GM21526 (cell line): ENCODE data around the gene AP1S1.

ENCODE experiments used
- ATAC-seq: cut with Tn5 transposase; IDR thresholded peaks from one replicate; pipeline ENCODE4 v1.9.1; 2021; ENCODE audit warnings: moderate library complexity; ENCODE audit not compliant: unreplicated experiment, low FRiP score

The AP1S1 gene

DNA sequence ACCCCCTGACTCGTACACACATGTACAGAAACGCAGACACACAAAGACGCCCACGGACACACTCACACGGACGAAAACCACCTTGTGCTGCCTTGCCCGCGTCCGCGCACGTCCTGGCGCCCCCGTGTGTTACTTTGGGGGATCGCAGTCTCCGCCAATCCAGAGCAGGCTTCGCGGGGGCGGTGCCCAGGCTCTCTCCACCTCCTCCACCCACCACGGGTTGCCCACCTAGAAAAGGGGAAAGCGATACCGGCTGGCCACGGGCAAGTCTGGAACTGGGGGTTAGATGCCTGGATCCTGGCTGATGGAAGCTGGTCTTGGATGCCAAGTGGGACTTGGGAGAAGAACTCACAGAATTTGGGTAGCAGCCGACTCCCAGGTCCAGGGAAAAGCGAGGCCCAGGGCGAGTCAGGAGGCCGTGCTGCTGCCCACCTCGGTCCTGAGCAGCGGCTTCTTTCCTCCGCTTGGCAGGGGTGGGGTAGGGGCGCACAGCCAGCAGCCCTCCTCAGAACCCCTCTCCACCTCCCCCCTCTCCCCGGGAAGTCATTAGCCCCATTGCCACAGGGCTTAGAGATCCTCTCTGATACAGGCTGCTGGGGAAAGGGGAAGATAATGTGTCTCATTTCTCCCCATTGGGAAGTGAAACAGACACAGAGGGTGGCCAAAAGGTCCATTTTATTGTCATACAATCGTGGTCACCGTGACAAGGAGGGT, 15.7 kb downstream of the AP1S1 start:
- ATAC-seq: no peak

GRCh38 chr7:101170617-101171441, 16.6 kb downstream of the AP1S1 start:
- no peak for ATAC-seq

- no peak for ATAC-seq
These were observed 17.2 kb downstream of the AP1S1 start for GRCh38 chr7:101171442-101171837.

GRCh38 chr7:101172005-101172853, 18.0 kb downstream of the AP1S1 start:
- ATAC-seq: no peak

DNA sequence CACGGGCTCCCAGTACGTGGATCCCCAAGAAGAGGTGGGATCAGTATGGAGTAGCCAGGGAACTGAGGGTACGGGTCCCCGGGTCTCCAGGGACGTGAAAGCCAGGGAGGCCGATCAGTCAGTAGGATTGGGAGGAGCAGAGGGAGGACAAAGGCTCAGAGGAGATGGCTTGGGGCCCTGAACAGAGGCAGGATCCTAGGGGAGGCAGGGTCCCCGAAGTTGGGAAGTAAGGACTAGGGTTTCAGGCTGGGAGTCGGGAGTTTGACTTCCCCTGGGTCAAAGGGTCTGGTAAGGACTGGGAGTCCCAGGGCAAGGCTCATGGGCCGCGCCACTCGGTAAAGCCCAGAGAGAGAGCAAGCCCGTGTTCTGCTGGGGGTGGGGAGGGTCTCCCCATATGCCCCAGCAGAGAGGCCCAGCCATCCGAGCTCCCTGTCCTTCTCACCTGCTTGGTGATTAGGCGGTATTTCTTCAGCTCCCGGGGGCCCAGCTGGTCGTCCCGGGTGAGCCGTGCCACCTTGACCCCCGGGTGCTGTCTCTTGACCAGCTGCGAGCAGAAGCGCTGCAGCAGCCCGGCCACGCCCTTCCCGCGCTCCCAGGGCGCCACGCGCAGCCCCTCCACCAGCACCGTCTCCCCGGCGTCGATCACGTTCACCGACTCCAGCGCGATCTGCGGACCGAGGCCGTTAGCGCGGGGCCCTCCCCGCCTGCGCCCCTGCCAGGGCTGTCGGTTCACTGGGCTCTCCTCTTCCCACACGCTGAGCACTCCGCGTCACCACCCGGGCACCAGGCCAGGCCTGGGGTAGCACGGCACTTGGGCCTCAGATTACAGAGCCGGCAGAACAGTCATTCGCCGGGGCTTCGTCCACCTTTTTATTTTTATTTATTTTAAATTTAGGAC, 18.8 kb downstream of the AP1S1 start:
- no peak for ATAC-seq

DNA sequence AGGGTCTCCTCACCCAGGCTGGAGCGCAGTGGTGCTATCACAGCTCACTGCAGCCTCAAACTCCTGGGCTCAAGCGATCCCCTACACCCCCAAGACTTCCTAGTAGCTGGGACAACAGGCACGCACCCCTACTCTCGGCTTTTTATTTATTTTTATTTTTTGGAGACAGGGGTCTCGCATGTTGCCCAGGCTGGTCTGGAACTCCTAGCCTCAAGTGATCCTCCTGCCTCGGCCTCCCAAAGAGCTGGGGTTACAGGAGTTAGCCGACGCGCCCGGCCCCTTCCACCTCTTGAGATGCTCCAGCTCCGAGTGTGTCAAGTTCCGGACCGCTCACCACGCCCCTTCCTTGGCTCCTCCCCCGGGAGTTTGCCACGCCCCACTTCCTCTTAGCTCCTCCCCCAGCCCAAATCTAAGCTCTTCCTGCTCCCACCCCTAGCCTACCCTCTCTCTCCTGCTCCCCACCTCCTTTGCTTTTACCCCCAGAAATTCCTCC, 19.5 kb downstream of the AP1S1 start:
- ATAC-seq: no peak

DNA sequence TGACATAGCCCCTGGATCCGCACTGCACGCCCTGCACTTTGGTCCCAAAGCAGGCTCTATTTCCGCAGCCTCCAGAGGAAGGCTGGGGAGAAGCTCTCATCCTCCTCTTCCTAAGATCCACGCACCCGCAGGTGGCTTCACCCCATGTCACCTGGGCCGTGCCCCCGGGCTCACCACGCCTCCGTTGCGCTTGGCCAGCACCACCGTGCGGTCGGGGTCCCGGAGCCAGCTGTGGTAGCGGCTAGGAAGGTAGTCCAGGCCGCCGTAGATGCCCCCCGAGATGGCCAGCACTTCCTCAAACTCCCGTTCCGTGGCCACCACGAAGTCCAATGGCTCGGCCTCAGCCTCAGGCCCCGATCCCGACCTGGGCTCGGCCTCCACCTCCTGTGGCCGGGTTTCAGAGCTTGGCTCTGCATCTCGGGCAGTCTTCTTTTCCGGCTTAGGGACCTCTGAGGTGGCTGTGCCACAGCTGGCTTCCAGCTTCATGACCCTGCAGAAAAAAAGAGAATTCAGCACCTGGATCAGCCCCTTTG, 20.1 kb downstream of the AP1S1 start:
- no peak for ATAC-seq

GRCh38 chr7:101175664-101176063, 21.4 kb downstream of the AP1S1 start:
- no peak for ATAC-seq

GRCh38 chr7:101177644-101178043, 23.4 kb downstream of the AP1S1 start:
- ATAC-seq: no peak

- ATAC-seq: no peak
These were observed 24.8 kb downstream of the AP1S1 start for GRCh38 chr7:101179117-101179516.

GRCh38 chr7:101179713-101180112, 25.4 kb downstream of the AP1S1 start:
- no peak for ATAC-seq

- no peak for ATAC-seq
These were observed 26.0 kb downstream of the AP1S1 start, which contains the start of gene NAT16 for GRCh38 chr7:101180130-101180755. Gene NAT16 (minus strand): TSS chr7:101180293. CDS start chr7:101174807, 5,486 bp downstream.

DNA sequence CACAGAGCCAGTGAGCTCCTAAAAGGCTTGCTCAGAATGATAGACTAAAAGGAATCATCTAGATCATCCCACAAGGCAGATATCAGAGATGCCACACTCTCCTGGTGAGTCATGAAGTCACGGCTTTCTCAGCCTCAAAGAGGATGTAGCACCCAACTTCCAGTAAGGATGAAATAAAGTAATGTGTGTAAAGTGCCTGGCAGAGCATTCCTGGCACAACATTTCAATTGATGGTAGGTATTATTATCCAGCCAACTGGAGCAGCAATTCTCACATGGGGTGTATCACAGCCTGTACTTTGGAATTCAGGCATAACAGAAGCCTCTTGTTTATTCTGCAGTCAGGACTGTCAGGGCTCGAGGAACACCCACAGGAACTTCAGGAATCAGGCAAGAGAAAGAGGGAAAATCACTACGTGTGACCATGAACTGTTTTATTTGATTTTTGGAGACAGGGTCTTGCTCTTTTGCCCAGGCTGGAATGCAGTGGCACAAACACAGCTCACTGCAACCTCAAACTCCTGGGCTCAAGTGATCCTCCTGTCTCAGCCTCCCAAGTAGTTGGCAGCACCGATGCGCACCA, 31.1 kb downstream of the AP1S1 start:
- no peak for ATAC-seq

- ATAC-seq: no peak
These were observed 31.9 kb downstream of the AP1S1 start for GRCh38 chr7:101186194-101186593.

DNA sequence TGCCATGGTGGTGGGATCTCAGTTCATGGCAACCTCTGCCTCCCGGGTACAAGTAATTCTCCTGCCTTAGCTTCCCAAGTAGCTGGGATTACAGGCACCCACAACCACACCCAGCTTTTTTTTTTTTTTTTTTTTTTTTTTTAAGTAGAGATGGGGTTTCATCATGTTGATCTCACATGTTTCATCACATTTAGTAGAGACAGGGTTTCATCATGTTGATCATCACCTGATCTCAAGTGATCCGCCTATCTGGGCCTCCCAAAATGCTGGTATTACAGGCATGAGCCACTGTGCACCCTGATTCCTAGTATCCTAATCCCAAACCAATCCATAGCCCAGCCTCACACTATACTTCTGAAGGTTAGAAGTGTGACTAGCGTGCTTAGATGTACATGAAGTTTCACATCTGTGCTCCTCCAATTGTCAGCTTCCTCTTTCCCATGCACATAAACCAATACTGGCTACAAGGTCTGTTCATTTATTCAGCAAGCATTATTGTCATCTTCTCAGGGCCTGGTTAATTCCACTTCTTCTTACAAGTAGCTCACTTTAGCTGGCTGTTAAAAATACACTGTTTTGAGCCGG, 32.7 kb downstream of the AP1S1 start:
- ATAC-seq: no peak

GRCh38 chr7:101189109-101189508, 34.8 kb downstream of the AP1S1 start:
- no peak for ATAC-seq

GRCh38 chr7:101195884-101196283, 41.6 kb downstream of the AP1S1 start:
- ATAC-seq: no peak

DNA sequence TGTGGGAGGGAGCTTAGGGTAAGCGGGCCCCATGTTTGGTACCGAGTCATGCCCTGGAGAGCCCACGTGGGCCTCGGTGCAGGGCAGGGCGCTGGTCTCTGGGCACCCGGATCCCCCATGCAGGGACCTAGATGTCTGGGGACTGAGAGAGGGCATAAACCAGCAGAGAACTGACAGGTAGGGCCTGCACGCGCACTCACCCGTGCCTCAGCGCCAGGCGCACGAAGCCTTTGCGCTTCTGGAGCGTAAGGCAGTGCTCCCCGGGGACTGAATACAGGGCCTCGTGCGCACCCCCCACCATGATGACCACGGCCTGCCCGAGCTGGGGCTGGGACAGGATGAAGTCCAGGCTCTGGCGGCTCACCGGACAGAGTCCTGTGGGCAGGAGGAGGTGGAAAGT, 43.7 kb downstream of the AP1S1 start:
- no peak for ATAC-seq
